A549 (cell line): Measurements from ENCODE around the gene CACNA1C.

Experiments used
- CHD2 ChIP-seq: fragments of 150-350 bp; IDR thresholded peaks from 2 replicates; pipeline ENCODE4 v1.6.1; 2014; ENCODE audit warnings: low read length; ENCODE audit not compliant: partially characterized antibody
- CHD4 ChIP-seq: fragments of 200-600 bp; sonication (generic); IDR thresholded peaks from 2 replicates; pipeline ENCODE4 v1.6.1; 2016; ENCODE audit warnings: antibody characterized with exemption, mild to moderate bottlenecking, borderline replicate concordance
- ESRRA ChIP-seq: fragments of 150-350 bp; IDR thresholded peaks from 2 replicates; pipeline ENCODE4 v1.6.1; 2014; ENCODE audit warnings: mild to moderate bottlenecking, low read length, borderline replicate concordance
- HDAC2 ChIP-seq: fragments of 200-600 bp; sonication (generic); IDR thresholded peaks from 2 replicates; pipeline ENCODE4 v1.6.1; 2016
- MYC ChIP-seq: IDR thresholded peaks from 2 replicates; pipeline ENCODE4 v1.6.1; 2012; ENCODE audit warnings: mild to moderate bottlenecking, inconsistent platforms, low read length, improper control_type of control experiment, borderline replicate concordance
- POLR2A ChIP-seq: IDR thresholded peaks from 2 replicates; pipeline ENCODE4 v1.6.1; 2012; ENCODE audit warnings: mild to moderate bottlenecking, low read length
- RFX5 ChIP-seq: fragments of 450-650 bp; IDR thresholded peaks from 2 replicates; pipeline ENCODE4 v1.7.1; 2014; ENCODE audit warnings: antibody characterized with exemption, mild to moderate bottlenecking, moderate library complexity
- RNF2 ChIP-seq: fragments of 200-600 bp; sonication (generic); IDR thresholded peaks from 2 replicates; pipeline ENCODE4 v1.6.1; 2016; ENCODE audit warnings: low read depth, mild to moderate bottlenecking, antibody characterized with exemption, moderate library complexity, borderline replicate concordance
- SREBF2 ChIP-seq: fragments of 450-650 bp; IDR thresholded peaks from 2 replicates; pipeline ENCODE4 v1.6.1; 2014; ENCODE audit warnings: mild to moderate bottlenecking, moderate library complexity
- ZFP36 ChIP-seq: fragments of 450-650 bp; IDR thresholded peaks from 2 replicates; pipeline ENCODE4 v1.6.1; 2014; ENCODE audit warnings: borderline replicate concordance; ENCODE audit not compliant: partially characterized antibody
- TF ChIP-seq, protein P1 (sequence below): fragments of >200 bp; sonication (Bioruptor Twin); formaldehyde crosslinking; IDR thresholded peaks from 3 replicates; pipeline ENCODE4 v1.5.1; 2016
- TF ChIP-seq, protein P2 (sequence below): IDR thresholded peaks from 2 replicates; pipeline ENCODE4 v1.6.1; 2012
- TF ChIP-seq, protein P3 (sequence below): IDR thresholded peaks from 2 replicates; pipeline ENCODE4 v1.6.1; 2012
- TF ChIP-seq, protein P4 (sequence below): fragments of 450-650 bp; IDR thresholded peaks from 2 replicates; pipeline ENCODE4 v1.6.1; 2014; ENCODE audit warnings: antibody characterized with exemption

DNA sequence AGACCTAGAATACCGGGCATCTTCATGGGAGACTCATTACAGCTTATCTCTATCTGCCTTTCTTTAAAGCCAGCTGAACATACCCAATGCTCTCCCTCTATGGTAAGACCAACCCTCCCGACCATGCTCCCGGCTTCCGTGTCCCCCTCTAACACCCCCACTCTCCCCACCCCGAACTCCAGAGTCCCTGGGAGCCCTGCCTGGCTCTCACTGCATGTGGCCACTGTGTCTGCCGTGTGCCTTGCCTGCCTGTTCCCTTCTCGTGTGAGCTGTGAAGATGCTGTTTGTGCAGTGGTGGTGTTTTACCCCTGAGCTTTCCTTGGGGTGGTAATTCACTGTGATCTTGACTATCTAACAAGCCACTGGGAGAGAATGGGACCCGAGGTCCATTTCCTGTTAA lies 595.6 kb downstream of the CACNA1C start:
- TF ChIP-seq, protein P1, sequence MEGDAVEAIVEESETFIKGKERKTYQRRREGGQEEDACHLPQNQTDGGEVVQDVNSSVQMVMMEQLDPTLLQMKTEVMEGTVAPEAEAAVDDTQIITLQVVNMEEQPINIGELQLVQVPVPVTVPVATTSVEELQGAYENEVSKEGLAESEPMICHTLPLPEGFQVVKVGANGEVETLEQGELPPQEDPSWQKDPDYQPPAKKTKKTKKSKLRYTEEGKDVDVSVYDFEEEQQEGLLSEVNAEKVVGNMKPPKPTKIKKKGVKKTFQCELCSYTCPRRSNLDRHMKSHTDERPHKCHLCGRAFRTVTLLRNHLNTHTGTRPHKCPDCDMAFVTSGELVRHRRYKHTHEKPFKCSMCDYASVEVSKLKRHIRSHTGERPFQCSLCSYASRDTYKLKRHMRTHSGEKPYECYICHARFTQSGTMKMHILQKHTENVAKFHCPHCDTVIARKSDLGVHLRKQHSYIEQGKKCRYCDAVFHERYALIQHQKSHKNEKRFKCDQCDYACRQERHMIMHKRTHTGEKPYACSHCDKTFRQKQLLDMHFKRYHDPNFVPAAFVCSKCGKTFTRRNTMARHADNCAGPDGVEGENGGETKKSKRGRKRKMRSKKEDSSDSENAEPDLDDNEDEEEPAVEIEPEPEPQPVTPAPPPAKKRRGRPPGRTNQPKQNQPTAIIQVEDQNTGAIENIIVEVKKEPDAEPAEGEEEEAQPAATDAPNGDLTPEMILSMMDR, result no peak
- TF ChIP-seq SREBF2 (no peak), POLR2A (no peak), ESRRA (no peak), ZFP36 (no peak), RNF2 (no peak), MYC (no peak), HDAC2 (no peak), RFX5 (no peak), CHD2 (no peak), CHD4 (no peak)
- TF ChIP-seq, protein P2, sequence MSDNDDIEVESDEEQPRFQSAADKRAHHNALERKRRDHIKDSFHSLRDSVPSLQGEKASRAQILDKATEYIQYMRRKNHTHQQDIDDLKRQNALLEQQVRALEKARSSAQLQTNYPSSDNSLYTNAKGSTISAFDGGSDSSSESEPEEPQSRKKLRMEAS, result no peak
- TF ChIP-seq, protein P3, sequence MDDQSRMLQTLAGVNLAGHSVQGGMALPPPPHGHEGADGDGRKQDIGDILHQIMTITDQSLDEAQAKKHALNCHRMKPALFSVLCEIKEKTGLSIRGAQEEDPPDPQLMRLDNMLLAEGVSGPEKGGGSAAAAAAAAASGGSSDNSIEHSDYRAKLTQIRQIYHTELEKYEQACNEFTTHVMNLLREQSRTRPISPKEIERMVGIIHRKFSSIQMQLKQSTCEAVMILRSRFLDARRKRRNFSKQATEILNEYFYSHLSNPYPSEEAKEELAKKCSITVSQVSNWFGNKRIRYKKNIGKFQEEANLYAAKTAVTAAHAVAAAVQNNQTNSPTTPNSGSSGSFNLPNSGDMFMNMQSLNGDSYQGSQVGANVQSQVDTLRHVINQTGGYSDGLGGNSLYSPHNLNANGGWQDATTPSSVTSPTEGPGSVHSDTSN, result no peak
- TF ChIP-seq, protein P4, sequence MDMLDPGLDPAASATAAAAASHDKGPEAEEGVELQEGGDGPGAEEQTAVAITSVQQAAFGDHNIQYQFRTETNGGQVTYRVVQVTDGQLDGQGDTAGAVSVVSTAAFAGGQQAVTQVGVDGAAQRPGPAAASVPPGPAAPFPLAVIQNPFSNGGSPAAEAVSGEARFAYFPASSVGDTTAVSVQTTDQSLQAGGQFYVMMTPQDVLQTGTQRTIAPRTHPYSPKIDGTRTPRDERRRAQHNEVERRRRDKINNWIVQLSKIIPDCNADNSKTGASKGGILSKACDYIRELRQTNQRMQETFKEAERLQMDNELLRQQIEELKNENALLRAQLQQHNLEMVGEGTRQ, result no peak
